Lung (tissue), 13 donors: ENCODE results near the gene AADAT. TPM values are rescaled to one million over a fixed set of nuclear protein-coding genes. Genes with fewer than 3 reads are reported as not detected.
A peak's percentile ranks its signal among the peaks of the same experiment; 100 is the strongest.

ENCODE experiments used
- ATAC-seq: fragments of 200-7000 bp; cut with Tn5 transposase; one replicate; pipeline ENCODE4 v1.9.1; 2020; ENCODE audit warnings: moderate number of reproducible peaks; ENCODE audit not compliant: insufficient read depth, low FRiP score
- DNase-seq, 3 donors: peaks; one replicate each; pipeline ENCODE4 v3.0.0-alpha.2; 2013 to 2017
- H3K27ac ChIP-seq, 2 donors: one replicate each; pipeline ENCODE4 v1.5.1; 2013; ENCODE audit warnings: mild to moderate bottlenecking in 2 of 2, moderate library complexity in 2 of 2, control low read depth in 1 of 2, inconsistent platforms in 1 of 2, low read depth in 1 of 2, low read length in 1 of 2
- H3K27me3 ChIP-seq, 3 donors: one replicate each; pipeline ENCODE4 v1.5.1; 2013; ENCODE audit warnings: low read length in 2 of 3; ENCODE audit not compliant: control insufficient read depth in 3 of 3, insufficient read depth in 3 of 3
- H3K36me3 ChIP-seq, 4 donors: one replicate each; pipeline ENCODE4 v1.5.1; 2013; ENCODE audit warnings: low read length in 4 of 4, mild to moderate bottlenecking in 1 of 4, moderate library complexity in 1 of 4; ENCODE audit not compliant: control insufficient read depth in 4 of 4, insufficient read depth in 4 of 4
- H3K4me1 ChIP-seq, 5 donors: one replicate each; pipeline ENCODE4 v1.5.1; 2013; ENCODE audit warnings: low read length in 5 of 5, mild to moderate bottlenecking in 2 of 5, moderate library complexity in 1 of 5; ENCODE audit not compliant: control insufficient read depth in 5 of 5, insufficient read depth in 5 of 5
- H3K4me3 ChIP-seq: one replicate; pipeline ENCODE4 v1.5.1; 2013; ENCODE audit warnings: mild to moderate bottlenecking, control low read depth, moderate library complexity
- H3K9ac ChIP-seq, 2 donors: one replicate each; pipeline ENCODE4 v1.5.1; 2013; ENCODE audit warnings: low read length in 2 of 2, control low read depth in 1 of 2; ENCODE audit not compliant: insufficient read depth in 1 of 2
- H3K9me3 ChIP-seq, 4 donors: one replicate each; pipeline ENCODE4 v1.5.1; 2013; ENCODE audit warnings: low read length in 3 of 4, mild to moderate bottlenecking in 1 of 4, moderate library complexity in 1 of 4; ENCODE audit not compliant: control insufficient read depth in 4 of 4, insufficient read depth in 3 of 4
- CTCF ChIP-seq: IDR thresholded peaks from 2 replicates; pipeline ENCODE4 v1.5.1; 2012; ENCODE audit warnings: mild to moderate bottlenecking; ENCODE audit errors: control extremely low read depth, extremely low read depth
- WGBS, 2 donors: extraction: QIAGEN DNeasy Blood & Tissue Kit; methylation state at CpG; one replicate each; pipeline ENCODE4 v1.1.7; 2013; 5-methylcytosine and 5-hydroxymethylcytosine counted together
- polyA plus RNA-seq, 2 donors: library from polyadenylated mRNA; stranded (reverse); fragments of 200-250 nt; gene quantifications; one replicate each; pipeline ENCODE4 v1.2.1, GENCODE V29; 2013
- small RNA-seq: library from RNA; depleted of rRNA; stranded (forward); fragments of <200 nt; gene quantifications from one replicate; pipeline ENCODE3, GENCODE V24; 2014; ENCODE audit warnings: low replicate concordance
- total RNA-seq, 2 donors: library from RNA; depleted of rRNA in 1 of 2; stranded (reverse); fragments of >200 nt in 1 of 2; gene quantifications; one replicate each; pipeline ENCODE4 v1.2.1, GENCODE V29; 2014 to 2021
- donor health status: control.
- donor health status: control.
- donor health status: Bipolar disorder and iron deficiency.
- donor health status: healthy.
- donor health status: DM: yes; HTN: yes; CAD: no.

AADAT gene
- total and polyA plus RNA-seq, 4 donors: 2.2 to 14.0 (median 6.8) TPM

DNA sequence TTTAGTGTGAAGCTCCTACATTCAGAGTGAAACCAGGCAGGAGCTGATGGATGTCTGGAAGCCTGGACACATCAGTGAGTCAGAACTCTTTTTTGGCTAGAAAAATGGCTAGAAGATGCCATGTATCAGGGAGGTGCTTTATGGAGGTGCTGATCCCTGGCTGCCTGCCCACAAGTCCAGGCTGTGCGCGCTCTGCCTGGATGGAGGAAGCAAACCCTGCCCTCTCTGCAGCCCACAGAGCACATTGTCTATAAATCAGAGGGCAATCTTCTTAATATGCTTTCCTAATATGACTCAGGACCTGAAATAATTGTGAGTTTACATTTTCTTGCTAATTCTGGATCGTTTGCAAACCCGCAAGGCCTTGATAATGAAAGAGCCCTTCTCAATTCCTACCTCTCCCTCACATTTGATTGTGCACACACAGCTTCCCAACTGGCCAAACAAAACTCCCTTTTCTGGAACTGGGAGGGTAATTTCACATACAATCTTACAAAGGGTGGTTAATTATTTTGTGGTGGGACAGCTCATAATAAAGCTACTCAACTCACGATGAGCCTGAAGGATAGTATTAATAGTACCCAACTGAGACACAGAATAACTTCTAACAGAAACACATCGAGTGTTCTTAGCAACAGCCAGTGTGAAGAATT is 75.3 kb downstream of the AADAT start:
- peaks cover 0 to 7% (median 0%) of the 10 kb centered on the region in 5 donors for H3K4me1 ChIP-seq
- no peaks in the 10 kb centered on the region for H3K36me3 ChIP-seq
- no peaks in the 10 kb centered on the region for H3K27me3 ChIP-seq
- no peak for TF ChIP-seq CTCF
- H3K27ac ChIP-seq: no peak overlapping the region
- H3K9me3 ChIP-seq: no peaks in the 10 kb centered on the region
- H3K4me3 ChIP-seq: no peak overlapping the region
- ATAC-seq (peak; percentile 20), DNase-seq (no peak)
- 70 to 71% methylated on average over 6 of the region's 6 CpGs for WGBS, 2 donors
- H3K9ac ChIP-seq: no peak overlapping the region

DNA sequence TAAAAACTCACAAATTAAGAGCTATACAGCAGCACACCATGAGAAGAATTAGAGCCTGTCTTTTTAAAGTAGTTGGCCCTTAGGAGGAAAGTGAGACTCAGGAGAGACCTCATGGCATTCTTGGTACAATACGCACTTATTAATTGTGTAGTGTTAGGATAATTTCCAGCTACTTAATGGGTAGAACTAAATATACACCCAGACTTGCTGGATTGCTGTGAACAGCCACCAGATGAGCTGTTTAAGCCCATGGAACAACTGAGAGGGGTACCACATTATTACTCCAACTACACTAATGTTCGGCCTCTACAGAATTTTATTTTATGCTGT is 77.2 kb downstream of the AADAT start:
- Histone ChIP-seq H3K27me3 (no peaks in the 10 kb centered on the region), H3K4me3 (no peak overlapping the region), H3K27ac (no peak overlapping the region), H3K9me3 (no peaks in the 10 kb centered on the region), H3K36me3 (no peaks in the 10 kb centered on the region), H3K9ac (no peak overlapping the region), H3K4me1 (peaks cover 0 to 7% (median 0%) of the 10 kb centered on the region in 5 donors)
- 87 to 93% methylated on average over 2 of the region's 2 CpGs for WGBS, 2 donors
- ATAC-seq (no peak), DNase-seq (no peak)
- no peak for TF ChIP-seq CTCF

DNA sequence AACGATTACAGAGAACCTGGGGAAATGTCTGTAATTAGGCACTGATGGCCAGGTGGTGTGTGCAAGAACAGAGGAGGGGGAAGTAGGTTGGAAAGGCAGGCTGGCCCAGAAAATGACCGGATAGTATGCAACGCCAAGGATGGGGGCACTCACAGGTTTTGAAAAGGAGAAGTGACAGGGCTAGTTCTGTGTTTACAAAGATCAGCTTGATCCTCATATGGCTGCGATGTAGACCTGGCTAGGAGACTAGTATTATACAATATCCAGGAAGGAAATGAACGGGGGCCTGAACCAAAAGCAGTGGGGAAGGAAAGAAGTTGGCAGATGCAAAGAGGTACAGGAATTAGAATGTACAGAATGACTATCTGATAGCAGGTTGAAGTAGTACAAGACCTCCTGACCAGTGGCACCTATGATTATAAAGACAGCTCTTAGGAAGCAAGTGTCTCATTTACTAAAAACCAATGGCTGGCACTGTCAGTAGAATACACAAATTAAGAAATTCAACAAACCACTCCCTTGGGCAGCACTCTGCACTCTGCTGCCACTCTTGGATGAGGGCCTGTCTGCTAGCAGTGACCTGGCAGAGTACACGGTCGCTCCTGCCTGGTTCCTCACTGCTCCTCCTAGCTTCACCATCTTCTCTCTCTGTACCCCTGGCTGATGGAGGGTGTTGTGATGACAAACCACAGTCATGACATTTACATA is 77.7 kb downstream of the AADAT start:
- no peak for TF ChIP-seq CTCF
- ATAC-seq (no peak), DNase-seq (no peak)
- no peak overlapping the region for H3K9ac ChIP-seq
- H3K27me3 ChIP-seq: no peaks in the 10 kb centered on the region
- H3K4me3 ChIP-seq: no peak overlapping the region
- peaks cover 0 to 7% (median 0%) of the 10 kb centered on the region in 5 donors for H3K4me1 ChIP-seq
- H3K36me3 ChIP-seq: no peaks in the 10 kb centered on the region
- no peak overlapping the region for H3K27ac ChIP-seq
- WGBS, 2 donors: 21 to 37% methylated on average over 7 of the region's 7 CpGs
- no peaks in the 10 kb centered on the region for H3K9me3 ChIP-seq

Small RNA genes lying within 50 kb of the gene (small RNA-seq; reads per million reads assigned to genes)
- not detected for gene APOBEC3AP1

Other genes starting within 250 kb of the AADAT start
- gene MFAP3L, start 63.6 kb downstream of the AADAT start, total RNA-seq: 1 to 10 TPM; 3.4 to 5.3 TPM
- 1 to 10 TPM in 1 of 2 donors, under 1 TPM in 1; 0.87 to 1.4 TPM for gene MFAP3L, start 63.6 kb downstream of the AADAT start, polyA plus RNA-seq